Hematopoietic multipotent progenitor cell treated with erythropoietin and hydrocortisone succinate and interleukin-3 and kit ligand, for 6 days (in vitro differentiated cells): ENCODE results near the gene PAK2.
A peak's percentile ranks its signal among the peaks of the same experiment; 100 is the strongest.
"Not testable (repeated sequence)": the region's sequence is repeated elsewhere in the genome, so short reads cannot be mapped to it uniquely, and the experiment has no call there.

Experiments used
- DNase-seq: peaks from one replicate; pipeline ENCODE4 v3.0.0-alpha.2; 2015

The PAK2 gene

GRCh38 chr3:196788528-196788927, 48.9 kb downstream of the PAK2 start:
- DNase-seq: no peak

- DNase-seq: no peak
Measured at GRCh38 chr3:196789885-196790359, 50.3 kb downstream of the PAK2 start.

GRCh38 chr3:196790636-196791035, 51.0 kb downstream of the PAK2 start:
- DNase-seq: no peak

- no peak for DNase-seq
Measured at GRCh38 chr3:196792771-196793170, 53.1 kb downstream of the PAK2 start.

GRCh38 chr3:196793246-196793645, 53.6 kb downstream of the PAK2 start:
- no peak for DNase-seq

- DNase-seq: no peak
Measured at GRCh38 chr3:196794467-196794866, 54.8 kb downstream of the PAK2 start.

GRCh38 chr3:196796317-196796716, 56.7 kb downstream of the PAK2 start:
- no peak for DNase-seq

- no peak for DNase-seq
Measured at GRCh38 chr3:196800742-196801434, 61.2 kb downstream of the PAK2 start.

- DNase-seq: no peak
Measured at GRCh38 chr3:196803891-196804468, 64.3 kb downstream of the PAK2 start.

GRCh38 chr3:196804773-196805172, 65.1 kb downstream of the PAK2 start:
- no peak for DNase-seq

- no peak for DNase-seq
Measured at GRCh38 chr3:196810963-196811581, 71.4 kb downstream of the PAK2 start.

- no peak for DNase-seq
Measured at GRCh38 chr3:196812853-196813252, 73.2 kb downstream of the PAK2 start.

- peak; percentile 81 for DNase-seq
Measured at GRCh38 chr3:196813903-196814302, 74.2 kb downstream of the PAK2 start.

- no peak for DNase-seq
Measured at GRCh38 chr3:196821806-196822355, 82.2 kb downstream of the PAK2 start.

GRCh38 chr3:196829651-196830050, 90.0 kb downstream of the PAK2 start:
- not testable (repeated sequence) for DNase-seq

- DNase-seq: no peak
Measured at GRCh38 chr3:196835086-196835485, 95.4 kb downstream of the PAK2 start.

GRCh38 chr3:196836626-196837025, 97.0 kb downstream of the PAK2 start:
- DNase-seq: not testable (repeated sequence)

GRCh38 chr3:196837819-196838420, 98.3 kb downstream of the PAK2 start:
- DNase-seq: peak; percentile 85

- not testable (repeated sequence) for DNase-seq
Measured at GRCh38 chr3:196839351-196839750, 99.7 kb downstream of the PAK2 start.

GRCh38 chr3:196842567-196843434, 103.1 kb downstream of the PAK2 start:
- DNase-seq: peak; percentile 17

- no peak for DNase-seq
Measured at GRCh38 chr3:196843435-196844110, 103.9 kb downstream of the PAK2 start.
